ENCODE measurements around the gene APBA2. TPM values are rescaled to one million over a fixed set of nuclear protein-coding genes. Genes with fewer than 3 reads are reported as not detected.

APBA2 gene
- total RNA-seq, 1 experiment from 2014 or later, result not detected

DNA sequence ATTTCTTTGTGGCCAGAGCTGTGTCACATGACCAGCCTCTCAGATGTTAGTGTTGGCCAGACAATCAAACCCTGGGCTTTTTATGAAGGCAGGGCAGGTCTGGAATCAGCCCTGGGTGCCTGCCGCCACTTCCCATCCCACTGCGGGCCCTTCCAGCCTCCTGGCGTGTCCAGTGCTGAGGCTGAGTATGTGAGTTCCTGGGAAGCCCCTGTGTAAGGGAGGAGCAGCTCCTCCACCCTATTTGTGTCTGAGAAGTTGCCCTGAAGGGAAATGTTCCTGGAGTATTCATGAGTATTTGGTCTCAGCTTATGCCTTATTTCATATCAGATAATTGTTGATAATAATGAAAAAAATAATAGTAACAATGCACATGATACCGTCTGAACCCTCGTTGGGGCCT, 193.7 kb downstream of the APBA2 start:
- ChIA-PET CTCF (no interaction called here), POLR2A (no interaction called here)
- Histone ChIP-seq H3K36me3 (ENCODE audit: control insufficient read depth, insufficient read depth, low read length) (no peaks in the 10 kb centered on the region), H3K9me3 (no peaks in the 10 kb centered on the region), H3K4me1 (no peaks in the 10 kb centered on the region), H3K27me3 (replicated peaks; ENCODE audit: control insufficient read depth, insufficient read depth, low read length) (no peaks in the 10 kb centered on the region), H3K4me3 (ENCODE audit: low read depth, low read length) (no peak overlapping the region)
- intact Hi-C loops (cut with micrococcal nuclease; ENCODE audit: unreplicated experiment), result no loop called here
- Mint-ChIP-seq H3K4me3 (ENCODE audit: unreplicated experiment) (no peak overlapping the region), H3K27ac (ENCODE audit: unreplicated experiment) (no peak overlapping the region), H3K36me3 (ENCODE audit: insufficient read depth, unreplicated experiment) (no peaks in the 10 kb centered on the region), H3K4me1 (ENCODE audit: low read depth, unreplicated experiment) (no peaks in the 10 kb centered on the region), H3K27me3 (ENCODE audit: insufficient read depth, unreplicated experiment) (no peaks in the 10 kb centered on the region), H3K9me3 (ENCODE audit: unreplicated experiment) (peaks cover 3% of the 10 kb centered on the region)
- no TSS peak for BruUV-seq (replicated peaks)
- no peak for DNase-seq
- TF ChIP-seq, protein P1, sequence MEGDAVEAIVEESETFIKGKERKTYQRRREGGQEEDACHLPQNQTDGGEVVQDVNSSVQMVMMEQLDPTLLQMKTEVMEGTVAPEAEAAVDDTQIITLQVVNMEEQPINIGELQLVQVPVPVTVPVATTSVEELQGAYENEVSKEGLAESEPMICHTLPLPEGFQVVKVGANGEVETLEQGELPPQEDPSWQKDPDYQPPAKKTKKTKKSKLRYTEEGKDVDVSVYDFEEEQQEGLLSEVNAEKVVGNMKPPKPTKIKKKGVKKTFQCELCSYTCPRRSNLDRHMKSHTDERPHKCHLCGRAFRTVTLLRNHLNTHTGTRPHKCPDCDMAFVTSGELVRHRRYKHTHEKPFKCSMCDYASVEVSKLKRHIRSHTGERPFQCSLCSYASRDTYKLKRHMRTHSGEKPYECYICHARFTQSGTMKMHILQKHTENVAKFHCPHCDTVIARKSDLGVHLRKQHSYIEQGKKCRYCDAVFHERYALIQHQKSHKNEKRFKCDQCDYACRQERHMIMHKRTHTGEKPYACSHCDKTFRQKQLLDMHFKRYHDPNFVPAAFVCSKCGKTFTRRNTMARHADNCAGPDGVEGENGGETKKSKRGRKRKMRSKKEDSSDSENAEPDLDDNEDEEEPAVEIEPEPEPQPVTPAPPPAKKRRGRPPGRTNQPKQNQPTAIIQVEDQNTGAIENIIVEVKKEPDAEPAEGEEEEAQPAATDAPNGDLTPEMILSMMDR (IDR thresholded peaks at IDR 0.05; ENCODE audit: insufficient read depth in 1 of 2, low read depth in 1 of 2, low read length in 1 of 2, severe bottlenecking in 1 of 2, unreplicated experiment in 1 of 2), result no peak

- no peak overlapping the region for H3K4me3 ChIP-seq (ENCODE audit: low read depth, low read length)
- intact Hi-C loops (cut with micrococcal nuclease; ENCODE audit: unreplicated experiment), result no loop called here
- POLR2A ChIA-PET, result no interaction called here
- Mint-ChIP-seq H3K36me3 (ENCODE audit: insufficient read depth, unreplicated experiment) (no peaks in the 10 kb centered on the region), H3K4me3 (ENCODE audit: unreplicated experiment) (no peak overlapping the region), H3K9me3 (ENCODE audit: unreplicated experiment) (peaks cover 9% of the 10 kb centered on the region), H3K27me3 (ENCODE audit: insufficient read depth, unreplicated experiment) (no peaks in the 10 kb centered on the region), H3K4me1 (ENCODE audit: low read depth, unreplicated experiment) (no peaks in the 10 kb centered on the region), H3K27ac (ENCODE audit: unreplicated experiment) (no peak overlapping the region)
- CTCF ChIA-PET, result no interaction called here
- TF ChIP-seq, protein P1 (IDR thresholded peaks at IDR 0.05; ENCODE audit: insufficient read depth in 1 of 2, low read depth in 1 of 2, low read length in 1 of 2, severe bottlenecking in 1 of 2, unreplicated experiment in 1 of 2), result no peak
- BruUV-seq (replicated peaks), result no TSS peak
- no peaks in the 10 kb centered on the region for H3K27me3 ChIP-seq (replicated peaks; ENCODE audit: control insufficient read depth, insufficient read depth, low read length)
- peaks cover 4% of the 10 kb centered on the region; the same call in 1 of the 2 replicates for H3K9me3 ChIP-seq
- H3K4me1 ChIP-seq, result no peaks in the 10 kb centered on the region
- no peaks in the 10 kb centered on the region for H3K36me3 ChIP-seq (ENCODE audit: control insufficient read depth, insufficient read depth, low read length)
- DNase-seq, result no peak
Measured at GRCh38 chr15:29081781-29082180, 196.0 kb downstream of the APBA2 start.

DNA sequence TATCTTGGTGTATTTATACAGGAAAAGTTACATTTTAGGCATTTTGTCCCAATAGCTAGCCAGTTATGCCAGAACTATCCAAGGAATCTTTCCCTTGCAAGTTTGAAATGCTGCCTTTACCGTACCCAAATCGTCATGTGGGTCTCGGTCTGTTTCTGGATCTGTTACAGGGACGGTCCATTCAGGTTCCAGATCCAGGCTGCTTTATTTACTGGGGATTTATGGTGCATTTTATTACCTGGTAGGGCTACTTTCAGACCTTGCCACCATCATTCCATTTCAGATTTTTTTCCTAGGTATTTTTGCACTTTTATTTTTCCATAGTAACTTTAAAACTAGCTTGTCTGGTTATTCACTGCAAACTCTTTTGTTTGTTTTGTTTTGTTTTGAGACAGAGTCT, 197.4 kb downstream of the APBA2 start:
- Histone ChIP-seq H3K27me3 (replicated peaks; ENCODE audit: control insufficient read depth, insufficient read depth, low read length) (no peaks in the 10 kb centered on the region), H3K36me3 (ENCODE audit: control insufficient read depth, insufficient read depth, low read length) (no peaks in the 10 kb centered on the region), H3K4me3 (ENCODE audit: low read depth, low read length) (no peak overlapping the region), H3K4me1 (no peaks in the 10 kb centered on the region), H3K9me3 (peaks cover 4% of the 10 kb centered on the region; the same call in 1 of the 2 replicates)
- no TSS peak for BruUV-seq (replicated peaks)
- no peak for DNase-seq
- H3K4me3 Mint-ChIP-seq (ENCODE audit: unreplicated experiment), result no peak overlapping the region
- H3K36me3 Mint-ChIP-seq (ENCODE audit: insufficient read depth, unreplicated experiment), result no peaks in the 10 kb centered on the region
- TF ChIP-seq, protein P1 (IDR thresholded peaks at IDR 0.05; ENCODE audit: insufficient read depth in 1 of 2, low read depth in 1 of 2, low read length in 1 of 2, severe bottlenecking in 1 of 2, unreplicated experiment in 1 of 2), result no peak
- peaks cover 4% of the 10 kb centered on the region for H3K27me3 Mint-ChIP-seq (ENCODE audit: insufficient read depth, unreplicated experiment)
- CTCF ChIA-PET, result no interaction called here
- H3K4me1 Mint-ChIP-seq (ENCODE audit: low read depth, unreplicated experiment), result no peaks in the 10 kb centered on the region
- H3K9me3 Mint-ChIP-seq (ENCODE audit: unreplicated experiment), result peaks cover 9% of the 10 kb centered on the region
- POLR2A ChIA-PET, result no interaction called here
- H3K27ac Mint-ChIP-seq (ENCODE audit: unreplicated experiment), result no peak overlapping the region
- intact Hi-C loops (cut with micrococcal nuclease; ENCODE audit: unreplicated experiment), result no loop called here
